Loucy (cell line): ENCODE results near the gene CAMKMT.

Experiments used
- EZH2phosphoT487 ChIP-seq: fragments of 200-600 bp; IDR thresholded peaks from 2 replicates; pipeline ENCODE4 v1.6.1; 2018; ENCODE audit warnings: antibody characterized with exemption, mild to moderate bottlenecking, moderate library complexity, borderline replicate concordance
- TF ChIP-seq, protein P1 (sequence below): fragments of 200-600 bp; sonication (generic); conservative IDR thresholded peaks from 2 replicates; pipeline ENCODE4 v1.5.1; 2014; ENCODE audit warnings: mild to moderate bottlenecking, antibody characterized with exemption, low read length

DNA sequence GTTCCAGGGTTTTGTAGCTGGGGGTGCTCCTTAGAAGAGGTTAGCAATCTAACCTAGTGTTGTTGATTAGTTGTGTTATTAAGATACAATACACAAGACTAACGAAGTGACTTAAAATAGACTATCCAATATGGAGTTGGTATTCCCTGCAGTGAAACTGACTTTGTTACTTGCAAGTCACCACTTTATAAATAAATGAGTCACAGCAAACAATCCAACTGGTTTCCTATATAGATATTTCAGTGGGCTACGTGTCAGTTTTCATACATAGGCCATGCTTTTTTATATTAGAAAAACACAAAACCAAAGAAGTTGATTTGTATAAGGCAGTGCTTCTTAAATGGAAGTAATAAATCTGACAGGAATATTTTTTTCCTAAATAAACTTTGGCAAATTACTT lies 274.0 kb downstream of the CAMKMT start:
- TF ChIP-seq, protein P1, sequence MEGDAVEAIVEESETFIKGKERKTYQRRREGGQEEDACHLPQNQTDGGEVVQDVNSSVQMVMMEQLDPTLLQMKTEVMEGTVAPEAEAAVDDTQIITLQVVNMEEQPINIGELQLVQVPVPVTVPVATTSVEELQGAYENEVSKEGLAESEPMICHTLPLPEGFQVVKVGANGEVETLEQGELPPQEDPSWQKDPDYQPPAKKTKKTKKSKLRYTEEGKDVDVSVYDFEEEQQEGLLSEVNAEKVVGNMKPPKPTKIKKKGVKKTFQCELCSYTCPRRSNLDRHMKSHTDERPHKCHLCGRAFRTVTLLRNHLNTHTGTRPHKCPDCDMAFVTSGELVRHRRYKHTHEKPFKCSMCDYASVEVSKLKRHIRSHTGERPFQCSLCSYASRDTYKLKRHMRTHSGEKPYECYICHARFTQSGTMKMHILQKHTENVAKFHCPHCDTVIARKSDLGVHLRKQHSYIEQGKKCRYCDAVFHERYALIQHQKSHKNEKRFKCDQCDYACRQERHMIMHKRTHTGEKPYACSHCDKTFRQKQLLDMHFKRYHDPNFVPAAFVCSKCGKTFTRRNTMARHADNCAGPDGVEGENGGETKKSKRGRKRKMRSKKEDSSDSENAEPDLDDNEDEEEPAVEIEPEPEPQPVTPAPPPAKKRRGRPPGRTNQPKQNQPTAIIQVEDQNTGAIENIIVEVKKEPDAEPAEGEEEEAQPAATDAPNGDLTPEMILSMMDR: no peak
- no peak for TF ChIP-seq EZH2phosphoT487
